Measurements from ENCODE around the gene TAB2. TPM values are rescaled to one million over a fixed set of nuclear protein-coding genes. Genes with fewer than 3 reads are reported as not detected.

TAB2 gene
- total RNA-seq, 1 experiment from 2014 or later: 56.7 TPM

DNA sequence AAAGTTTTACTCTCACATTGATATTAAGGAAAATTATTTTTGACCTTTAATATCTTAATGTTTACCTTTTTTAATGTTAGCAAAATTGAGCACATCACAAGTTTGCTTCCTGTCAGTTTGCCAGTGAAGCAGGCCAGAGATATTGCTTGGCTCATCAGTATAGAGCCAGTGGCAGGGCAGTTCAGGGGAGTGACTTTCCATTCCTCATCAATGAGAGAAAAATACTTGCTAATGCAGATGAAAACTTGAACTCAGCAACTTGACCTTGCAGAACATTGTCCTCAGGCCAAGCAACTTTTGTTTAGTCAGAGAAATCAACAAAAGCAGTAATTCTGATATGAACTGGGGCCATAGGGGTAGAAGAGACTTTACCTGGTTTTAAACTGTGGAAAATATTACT, 6.9 kb downstream of the TAB2 start:
- Histone ChIP-seq H3K36me3 (ENCODE audit: control insufficient read depth in 1 of 2, insufficient read depth in 2 of 2, low read length in 2 of 2) (no peaks in the 10 kb centered on the region), H3K27ac (ENCODE audit: low read depth, low read length) (no peak overlapping the region), H4K20me1 (ENCODE audit: insufficient read depth) (peaks cover 16% of the 10 kb centered on the region; the same call in 1 of the 2 replicates), H3K4me2 (ENCODE audit: low read length) (no peak overlapping the region), H3K9me3 (ENCODE audit: control insufficient read depth in 1 of 2, insufficient read depth in 1 of 2, low read depth in 1 of 2, low read length in 2 of 2) (no peaks in the 10 kb centered on the region), H3K4me1 (ENCODE audit: control insufficient read depth in 1 of 2, insufficient read depth in 2 of 2, low read length in 2 of 2) (peaks cover 9 to 10% of the 10 kb centered on the region in 2 experiments; a peak in 3 of 4 replicates), H3K27me3 (ENCODE audit: insufficient read depth, low read length) (no peaks in the 10 kb centered on the region), H2AFZ (ENCODE audit: low read depth, low read length, poor library complexity, severe bottlenecking) (no peak overlapping the region), H3K9ac (ENCODE audit: low read length) (no peak overlapping the region), H3K9me2 (ENCODE audit: insufficient read depth) (no peaks in the 10 kb centered on the region), H3K4me3 (replicated peaks in 1 of 2; ENCODE audit: low read depth in 1 of 2, low read length in 2 of 2) (no peak overlapping the region), H3K79me2 (ENCODE audit: insufficient read depth, low read length) (peaks cover 100% of the 10 kb centered on the region)
- ChIA-PET CTCF (no interaction called here), RAD21 (ENCODE audit: low non-redundant PET in 1 of 2, low total read pairs in 2 of 2, uncharacterized antibody in 2 of 2, unreplicated experiment in 2 of 2) (no interaction called here), POLR2A (no interaction called here)
- ATAC-seq (no peak), DNase-seq (ENCODE audit: low read depth, low spot score) (no peak)
- TF ChIP-seq CBX3 (IDR thresholded peaks at IDR 0.05; ENCODE audit: low read depth): no peak
- TF ChIP-seq, protein P1, sequence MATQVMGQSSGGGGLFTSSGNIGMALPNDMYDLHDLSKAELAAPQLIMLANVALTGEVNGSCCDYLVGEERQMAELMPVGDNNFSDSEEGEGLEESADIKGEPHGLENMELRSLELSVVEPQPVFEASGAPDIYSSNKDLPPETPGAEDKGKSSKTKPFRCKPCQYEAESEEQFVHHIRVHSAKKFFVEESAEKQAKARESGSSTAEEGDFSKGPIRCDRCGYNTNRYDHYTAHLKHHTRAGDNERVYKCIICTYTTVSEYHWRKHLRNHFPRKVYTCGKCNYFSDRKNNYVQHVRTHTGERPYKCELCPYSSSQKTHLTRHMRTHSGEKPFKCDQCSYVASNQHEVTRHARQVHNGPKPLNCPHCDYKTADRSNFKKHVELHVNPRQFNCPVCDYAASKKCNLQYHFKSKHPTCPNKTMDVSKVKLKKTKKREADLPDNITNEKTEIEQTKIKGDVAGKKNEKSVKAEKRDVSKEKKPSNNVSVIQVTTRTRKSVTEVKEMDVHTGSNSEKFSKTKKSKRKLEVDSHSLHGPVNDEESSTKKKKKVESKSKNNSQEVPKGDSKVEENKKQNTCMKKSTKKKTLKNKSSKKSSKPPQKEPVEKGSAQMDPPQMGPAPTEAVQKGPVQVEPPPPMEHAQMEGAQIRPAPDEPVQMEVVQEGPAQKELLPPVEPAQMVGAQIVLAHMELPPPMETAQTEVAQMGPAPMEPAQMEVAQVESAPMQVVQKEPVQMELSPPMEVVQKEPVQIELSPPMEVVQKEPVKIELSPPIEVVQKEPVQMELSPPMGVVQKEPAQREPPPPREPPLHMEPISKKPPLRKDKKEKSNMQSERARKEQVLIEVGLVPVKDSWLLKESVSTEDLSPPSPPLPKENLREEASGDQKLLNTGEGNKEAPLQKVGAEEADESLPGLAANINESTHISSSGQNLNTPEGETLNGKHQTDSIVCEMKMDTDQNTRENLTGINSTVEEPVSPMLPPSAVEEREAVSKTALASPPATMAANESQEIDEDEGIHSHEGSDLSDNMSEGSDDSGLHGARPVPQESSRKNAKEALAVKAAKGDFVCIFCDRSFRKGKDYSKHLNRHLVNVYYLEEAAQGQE (IDR thresholded peaks at IDR 0.05; ENCODE audit: low read depth): no peak
- TF ChIP-seq, protein P2, sequence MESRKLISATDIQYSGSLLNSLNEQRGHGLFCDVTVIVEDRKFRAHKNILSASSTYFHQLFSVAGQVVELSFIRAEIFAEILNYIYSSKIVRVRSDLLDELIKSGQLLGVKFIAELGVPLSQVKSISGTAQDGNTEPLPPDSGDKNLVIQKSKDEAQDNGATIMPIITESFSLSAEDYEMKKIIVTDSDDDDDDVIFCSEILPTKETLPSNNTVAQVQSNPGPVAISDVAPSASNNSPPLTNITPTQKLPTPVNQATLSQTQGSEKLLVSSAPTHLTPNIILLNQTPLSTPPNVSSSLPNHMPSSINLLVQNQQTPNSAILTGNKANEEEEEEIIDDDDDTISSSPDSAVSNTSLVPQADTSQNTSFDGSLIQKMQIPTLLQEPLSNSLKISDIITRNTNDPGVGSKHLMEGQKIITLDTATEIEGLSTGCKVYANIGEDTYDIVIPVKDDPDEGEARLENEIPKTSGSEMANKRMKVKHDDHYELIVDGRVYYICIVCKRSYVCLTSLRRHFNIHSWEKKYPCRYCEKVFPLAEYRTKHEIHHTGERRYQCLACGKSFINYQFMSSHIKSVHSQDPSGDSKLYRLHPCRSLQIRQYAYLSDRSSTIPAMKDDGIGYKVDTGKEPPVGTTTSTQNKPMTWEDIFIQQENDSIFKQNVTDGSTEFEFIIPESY (IDR thresholded peaks at IDR 0.05; ENCODE audit: extremely low read depth, insufficient replicate concordance, low read length): no peak
- TF ChIP-seq, protein P3, sequence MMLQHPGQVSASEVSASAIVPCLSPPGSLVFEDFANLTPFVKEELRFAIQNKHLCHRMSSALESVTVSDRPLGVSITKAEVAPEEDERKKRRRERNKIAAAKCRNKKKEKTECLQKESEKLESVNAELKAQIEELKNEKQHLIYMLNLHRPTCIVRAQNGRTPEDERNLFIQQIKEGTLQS (IDR thresholded peaks at IDR 0.05): no peak
- no peak for TF ChIP-seq ZNF274 (IDR thresholded peaks at IDR 0.05; ENCODE audit: low read depth, low read length)
- no peak for TF ChIP-seq SIN3A (IDR thresholded peaks at IDR 0.05; ENCODE audit: low read depth)
- TF ChIP-seq ZFX (IDR thresholded peaks at IDR 0.05): no peak
- intact Hi-C loops (cut with micrococcal nuclease): no loop called here
- no TSS peak for BruUV-seq (replicated peaks)

Measured in HCT116 (cell line).